A549 (cell line): ENCODE data around the gene PLXNB3.

Experiments
- BHLHE40 ChIP-seq: IDR thresholded peaks from 2 replicates; pipeline ENCODE4 v1.6.1; 2012; ENCODE audit warnings: low read depth, low read length, inconsistent platforms
- CHD4 ChIP-seq: fragments of 200-600 bp; sonication (generic); IDR thresholded peaks from 2 replicates; pipeline ENCODE4 v1.6.1; 2016; ENCODE audit warnings: antibody characterized with exemption, mild to moderate bottlenecking, borderline replicate concordance
- ESRRA ChIP-seq: fragments of 150-350 bp; IDR thresholded peaks from 2 replicates; pipeline ENCODE4 v1.6.1; 2014; ENCODE audit warnings: mild to moderate bottlenecking, low read length, borderline replicate concordance
- FOSL2 ChIP-seq, 2 experiments: fragments of 450-650 bp in 1 of 2; fragments of >200 bp in 1 of 2; sonication (Bioruptor Twin) in 1 of 2; formaldehyde crosslinking; IDR thresholded peaks; 2 replicates each; pipeline versions ENCODE4 v1.5.0 to v1.6.1; 2016 to 2020; ENCODE audit warnings: mild to moderate bottlenecking in 1 of 2, moderate library complexity in 1 of 2
- MAZ ChIP-seq: fragments of 150-350 bp; IDR thresholded peaks from 2 replicates; pipeline ENCODE4 v1.6.1; 2014; ENCODE audit warnings: antibody characterized with exemption, low read depth, low read length, borderline replicate concordance
- POLR2A ChIP-seq: IDR thresholded peaks from 2 replicates; pipeline ENCODE4 v1.6.1; 2012; ENCODE audit warnings: mild to moderate bottlenecking, low read length
- TFCP2L1 ChIP-seq: fragments of 250-450 bp; sonication (Bioruptor Pico); IDR thresholded peaks from 2 replicates; pipeline ENCODE4 v1.5.0; 2021; ENCODE audit warnings: mild to moderate bottlenecking
- TF ChIP-seq, protein P1 (sequence below): fragments of >200 bp; sonication (Bioruptor Twin); formaldehyde crosslinking; IDR thresholded peaks from 3 replicates; pipeline ENCODE4 v1.5.1; 2016
- TF ChIP-seq, protein P2 (sequence below): IDR thresholded peaks from 2 replicates; pipeline ENCODE4 v1.6.1; 2012
- TF ChIP-seq, protein P3 (sequence below): IDR thresholded peaks from 2 replicates; pipeline ENCODE4 v1.6.1; 2012; ENCODE audit warnings: low read depth, borderline replicate concordance

DNA sequence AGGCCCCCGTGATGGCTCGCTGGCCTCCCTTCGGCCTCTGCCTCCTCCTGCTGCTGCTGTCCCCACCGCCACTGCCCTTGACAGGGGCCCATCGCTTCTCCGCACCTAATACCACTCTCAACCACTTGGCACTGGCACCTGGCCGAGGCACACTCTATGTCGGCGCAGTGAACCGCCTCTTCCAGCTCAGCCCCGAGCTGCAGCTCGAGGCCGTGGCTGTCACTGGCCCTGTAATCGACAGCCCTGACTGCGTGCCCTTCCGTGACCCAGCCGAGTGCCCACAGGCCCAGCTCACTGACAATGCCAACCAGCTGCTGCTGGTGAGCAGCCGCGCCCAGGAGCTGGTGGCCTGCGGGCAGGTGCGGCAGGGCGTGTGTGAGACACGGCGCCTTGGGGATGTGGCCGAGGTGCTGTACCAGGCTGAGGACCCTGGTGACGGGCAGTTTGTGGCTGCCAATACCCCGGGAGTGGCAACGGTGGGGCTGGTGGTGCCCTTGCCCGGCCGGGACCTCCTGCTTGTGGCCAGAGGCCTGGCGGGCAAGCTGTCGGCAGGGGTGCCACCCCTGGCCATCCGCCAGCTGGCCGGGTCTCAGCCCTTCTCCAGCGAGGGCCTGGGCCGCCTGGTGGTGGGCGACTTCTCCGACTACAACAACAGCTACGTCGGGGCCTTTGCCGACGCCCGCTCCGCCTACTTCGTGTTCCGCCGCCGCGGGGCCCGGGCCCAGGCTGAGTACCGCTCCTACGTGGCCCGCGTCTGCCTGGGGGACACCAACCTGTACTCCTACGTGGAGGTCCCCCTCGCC, 3.0 kb downstream of the PLXNB3 start:
- TF ChIP-seq, protein P1, sequence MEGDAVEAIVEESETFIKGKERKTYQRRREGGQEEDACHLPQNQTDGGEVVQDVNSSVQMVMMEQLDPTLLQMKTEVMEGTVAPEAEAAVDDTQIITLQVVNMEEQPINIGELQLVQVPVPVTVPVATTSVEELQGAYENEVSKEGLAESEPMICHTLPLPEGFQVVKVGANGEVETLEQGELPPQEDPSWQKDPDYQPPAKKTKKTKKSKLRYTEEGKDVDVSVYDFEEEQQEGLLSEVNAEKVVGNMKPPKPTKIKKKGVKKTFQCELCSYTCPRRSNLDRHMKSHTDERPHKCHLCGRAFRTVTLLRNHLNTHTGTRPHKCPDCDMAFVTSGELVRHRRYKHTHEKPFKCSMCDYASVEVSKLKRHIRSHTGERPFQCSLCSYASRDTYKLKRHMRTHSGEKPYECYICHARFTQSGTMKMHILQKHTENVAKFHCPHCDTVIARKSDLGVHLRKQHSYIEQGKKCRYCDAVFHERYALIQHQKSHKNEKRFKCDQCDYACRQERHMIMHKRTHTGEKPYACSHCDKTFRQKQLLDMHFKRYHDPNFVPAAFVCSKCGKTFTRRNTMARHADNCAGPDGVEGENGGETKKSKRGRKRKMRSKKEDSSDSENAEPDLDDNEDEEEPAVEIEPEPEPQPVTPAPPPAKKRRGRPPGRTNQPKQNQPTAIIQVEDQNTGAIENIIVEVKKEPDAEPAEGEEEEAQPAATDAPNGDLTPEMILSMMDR: no peak
- TF ChIP-seq FOSL2 (IDR thresholded peaks at IDR 0.05) (no peak), FOSL2 (CRISPR knock-in tag; IDR thresholded peaks at IDR 0.05) (no peak), POLR2A (no peak), TFCP2L1 (CRISPR knock-in tag) (no peak), BHLHE40 (no peak), ESRRA (no peak), MAZ (no peak), CHD4 (no peak)
- TF ChIP-seq, protein P2, sequence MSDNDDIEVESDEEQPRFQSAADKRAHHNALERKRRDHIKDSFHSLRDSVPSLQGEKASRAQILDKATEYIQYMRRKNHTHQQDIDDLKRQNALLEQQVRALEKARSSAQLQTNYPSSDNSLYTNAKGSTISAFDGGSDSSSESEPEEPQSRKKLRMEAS: no peak
- TF ChIP-seq, protein P3, sequence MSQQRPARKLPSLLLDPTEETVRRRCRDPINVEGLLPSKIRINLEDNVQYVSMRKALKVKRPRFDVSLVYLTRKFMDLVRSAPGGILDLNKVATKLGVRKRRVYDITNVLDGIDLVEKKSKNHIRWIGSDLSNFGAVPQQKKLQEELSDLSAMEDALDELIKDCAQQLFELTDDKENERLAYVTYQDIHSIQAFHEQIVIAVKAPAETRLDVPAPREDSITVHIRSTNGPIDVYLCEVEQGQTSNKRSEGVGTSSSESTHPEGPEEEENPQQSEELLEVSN: no peak
